ENCODE data around the gene CACNA1A. TPM values are rescaled to one million over a fixed set of nuclear protein-coding genes. Genes with fewer than 3 reads are reported as not detected.
"Not testable (repeated sequence)": the region's sequence is repeated elsewhere in the genome, so short reads cannot be mapped to it uniquely, and the experiment has no call there.

The CACNA1A gene
- total RNA-seq, 2 experiments from 2014 or later = 0.21 to 0.44 TPM

GRCh38 chr19:13215572-13216380 is 290.5 kb downstream of the CACNA1A start:
- POLR2A ChIA-PET = no interaction called here
- CTCF ChIA-PET = interaction anchor here (0.7 to 1.7 kb wide), 5 partner anchors 14 to 90 kb away, joined by 3 to 4 read pairs (median 3); no protein-coding TSS in a partner anchor

- ChIA-PET CTCF (interaction anchor here (0.6 to 1.5 kb wide), 5 partner anchors 13 to 45 kb away, joined by 3 to 5 read pairs (median 4); no protein-coding TSS in a partner anchor), POLR2A (no interaction called here)
Measured at GRCh38 chr19:13214036-13214730, 292.1 kb downstream of the CACNA1A start.

- CTCF ChIA-PET = interaction anchor here (0.6 to 1.5 kb wide), 5 partner anchors 17 to 775 kb away, joined by 3 to 5 read pairs (median 3); no protein-coding TSS in a partner anchor
- POLR2A ChIA-PET = interaction anchor here (0.6 kb wide), 1 partner anchor 58 kb away, joined by 5 read pairs; no protein-coding TSS in a partner anchor
Measured at GRCh38 chr19:13212759-13213330, 293.4 kb downstream of the CACNA1A start.

GRCh38 chr19:13211426-13212308 is 294.6 kb downstream of the CACNA1A start:
- CTCF ChIA-PET = interaction anchor here (0.6 to 1.2 kb wide), 5 partner anchors 31 to 629 kb away, joined by 3 to 4 read pairs (median 3); no protein-coding TSS in a partner anchor
- POLR2A ChIA-PET = interaction anchor here (0.6 kb wide), 1 partner anchor 20 kb away, joined by 3 read pairs; no protein-coding TSS in a partner anchor

GRCh38 chr19:13210941-13211340 is 295.3 kb downstream of the CACNA1A start:
- ChIA-PET POLR2A (interaction anchor here (0.6 kb wide), 1 partner anchor 19 kb away, joined by 3 read pairs; no protein-coding TSS in a partner anchor), CTCF (interaction anchor here (1.1 to 1.2 kb wide), 3 partner anchors 32 to 52 kb away, joined by 3 to 4 read pairs (median 3); no protein-coding TSS in a partner anchor)

- ChIA-PET CTCF (interaction anchor here (1.2 kb wide), 1 partner anchor 33 kb away, joined by 4 read pairs; no protein-coding TSS in a partner anchor), POLR2A (interaction anchor here (1.2 kb wide), 1 partner anchor 28 kb away, joined by 3 read pairs; no protein-coding TSS in a partner anchor)
Measured at GRCh38 chr19:13210339-13210775, 295.9 kb downstream of the CACNA1A start.

- ChIA-PET CTCF (interaction anchor here (0.5 to 0.6 kb wide), 2 partner anchors 179 to 244 kb away, joined by 3 to 4 read pairs; no protein-coding TSS in a partner anchor), POLR2A (interaction anchor here (1.2 kb wide), 1 partner anchor 27 kb away, joined by 3 read pairs; no protein-coding TSS in a partner anchor)
Measured at GRCh38 chr19:13209484-13210338, 296.6 kb downstream of the CACNA1A start.

- ChIA-PET POLR2A (interaction anchor here (1.2 kb wide), 1 partner anchor 27 kb away, joined by 3 read pairs; no protein-coding TSS in a partner anchor), CTCF (interaction anchor here (0.5 to 1.2 kb wide), 2 partner anchors 54 to 179 kb away, joined by 3 read pairs; no protein-coding TSS in a partner anchor)
Measured at GRCh38 chr19:13208672-13209483, 297.4 kb downstream of the CACNA1A start.

- POLR2A ChIA-PET = no interaction called here
- CTCF ChIA-PET = interaction anchor here (1.2 kb wide), 1 partner anchor 55 kb away, joined by 3 read pairs; no protein-coding TSS in a partner anchor
Measured at GRCh38 chr19:13207846-13208671, 298.2 kb downstream of the CACNA1A start.

- CTCF ChIA-PET = interaction anchor here (1.0 to 1.2 kb wide), 2 partner anchors 28 to 55 kb away, joined by 3 to 4 read pairs; no protein-coding TSS in a partner anchor
- POLR2A ChIA-PET = no interaction called here
Measured at GRCh38 chr19:13207237-13207845, 298.9 kb downstream of the CACNA1A start.

GRCh38 chr19:13206587-13206986 is 299.7 kb downstream of the CACNA1A start:
- ChIA-PET POLR2A (no interaction called here), CTCF (interaction anchor here (0.7 to 1.0 kb wide), 3 partner anchors 27 to 1123 kb away, joined by 3 to 4 read pairs (median 4); no protein-coding TSS in a partner anchor)

- POLR2A ChIA-PET = not testable (repeated sequence)
- CTCF ChIA-PET = interaction anchor here (0.7 to 1.9 kb wide), 2 partner anchors 7 to 14 kb away, joined by 3 to 7 read pairs; no protein-coding TSS in a partner anchor
Measured at GRCh38 chr19:13202112-13202511, 304.2 kb downstream of the CACNA1A start.

- ChIA-PET CTCF (no interaction called here), POLR2A (no interaction called here)
Measured at GRCh38 chr19:13198634-13199033, 307.6 kb downstream of the CACNA1A start.

GRCh38 chr19:13195678-13196077 is 310.6 kb downstream of the CACNA1A start:
- CTCF ChIA-PET = interaction anchor here (0.7 to 5.0 kb wide), 19 partner anchors 7 to 96 kb away, joined by 3 to 28 read pairs (median 5); no protein-coding TSS in a partner anchor
- POLR2A ChIA-PET = interaction anchor here (0.9 kb wide), 1 partner anchor 40 kb away, joined by 4 read pairs; no protein-coding TSS in a partner anchor
